Measurements from ENCODE around the gene NEDD4L.
"Not testable (repeated sequence)": the region's sequence is repeated elsewhere in the genome, so short reads cannot be mapped to it uniquely, and the experiment has no call there.

The NEDD4L gene

GRCh38 chr18:58426611-58427010 lies 382.6 kb downstream of the NEDD4L start:
- Histone ChIP-seq H3K9me3 (ENCODE audit: severe bottlenecking) (peaks cover 2% of the 10 kb centered on the region), H3K27me3 (ENCODE audit: insufficient read depth, low read depth, severe bottlenecking) (no peaks in the 10 kb centered on the region), H3K27ac (no peak overlapping the region), H3K4me3 (ENCODE audit: low read depth, low read length) (no peak overlapping the region), H3K36me3 (no peaks in the 10 kb centered on the region)
- no peak for DNase-seq
- no peak for TF ChIP-seq CTCF (IDR thresholded peaks at IDR 0.05; ENCODE audit: low read depth, low read length)

GRCh38 chr18:58427321-58427720 lies 383.3 kb downstream of the NEDD4L start:
- Histone ChIP-seq H3K27ac (no peak overlapping the region), H3K27me3 (ENCODE audit: insufficient read depth, low read depth, severe bottlenecking) (no peaks in the 10 kb centered on the region), H3K36me3 (no peaks in the 10 kb centered on the region), H3K9me3 (ENCODE audit: severe bottlenecking) (peaks cover 2% of the 10 kb centered on the region), H3K4me3 (ENCODE audit: low read depth, low read length) (no peak overlapping the region)
- no peak for DNase-seq
- TF ChIP-seq CTCF (IDR thresholded peaks at IDR 0.05; ENCODE audit: low read depth, low read length): no peak

- peaks cover 2% of the 10 kb centered on the region for H3K9me3 ChIP-seq (ENCODE audit: severe bottlenecking)
- H3K4me3 ChIP-seq (ENCODE audit: low read depth, low read length): no peak overlapping the region
- no peak for TF ChIP-seq CTCF (IDR thresholded peaks at IDR 0.05; ENCODE audit: low read depth, low read length)
- no peak for DNase-seq
- no peak overlapping the region for H3K27ac ChIP-seq
- no peaks in the 10 kb centered on the region for H3K36me3 ChIP-seq
- H3K27me3 ChIP-seq (ENCODE audit: insufficient read depth, low read depth, severe bottlenecking): no peaks in the 10 kb centered on the region
Measured at GRCh38 chr18:58429442-58429841, 385.4 kb downstream of the NEDD4L start.

GRCh38 chr18:58431215-58431614 lies 387.2 kb downstream of the NEDD4L start:
- no peak for DNase-seq
- Histone ChIP-seq H3K36me3 (no peaks in the 10 kb centered on the region), H3K9me3 (ENCODE audit: severe bottlenecking) (peaks cover 7% of the 10 kb centered on the region), H3K4me3 (ENCODE audit: low read depth, low read length) (no peak overlapping the region), H3K27me3 (ENCODE audit: insufficient read depth, low read depth, severe bottlenecking) (no peaks in the 10 kb centered on the region), H3K27ac (no peak overlapping the region)
- no peak for TF ChIP-seq CTCF (IDR thresholded peaks at IDR 0.05; ENCODE audit: low read depth, low read length)

GRCh38 chr18:58432050-58432727 lies 388.2 kb downstream of the NEDD4L start:
- H3K27ac ChIP-seq: no peak overlapping the region
- no peak for TF ChIP-seq CTCF (IDR thresholded peaks at IDR 0.05; ENCODE audit: low read depth, low read length)
- peaks cover 5% of the 10 kb centered on the region for H3K9me3 ChIP-seq (ENCODE audit: severe bottlenecking)
- H3K36me3 ChIP-seq: no peaks in the 10 kb centered on the region
- H3K27me3 ChIP-seq (ENCODE audit: insufficient read depth, low read depth, severe bottlenecking): no peaks in the 10 kb centered on the region
- H3K4me3 ChIP-seq (ENCODE audit: low read depth, low read length): no peak overlapping the region
- DNase-seq: no peak

GRCh38 chr18:58435221-58436005 lies 391.4 kb downstream of the NEDD4L start:
- not testable (repeated sequence) for H3K27me3 ChIP-seq (ENCODE audit: insufficient read depth, low read depth, severe bottlenecking); H3K36me3 ChIP-seq; H3K4me3 ChIP-seq (ENCODE audit: low read depth, low read length); DNase-seq; H3K9me3 ChIP-seq (ENCODE audit: severe bottlenecking); H3K27ac ChIP-seq

Measured in WERI-Rb-1 (cell line).